NCI-H1930 (cell line): ENCODE results near the gene OPN3.
A peak's percentile ranks its signal among the peaks of the same experiment; 100 is the strongest.

Experiments used
- DNase-seq, 2 experiments: peaks; one replicate each; lab custom pipeline; 2025; lab: John Stamatoyannopoulos, UW

Gene OPN3

GRCh38 chr1:241645199-241645598 is 5.0 kb upstream of the OPN3 start:
- no peak for DNase-seq

DNA sequence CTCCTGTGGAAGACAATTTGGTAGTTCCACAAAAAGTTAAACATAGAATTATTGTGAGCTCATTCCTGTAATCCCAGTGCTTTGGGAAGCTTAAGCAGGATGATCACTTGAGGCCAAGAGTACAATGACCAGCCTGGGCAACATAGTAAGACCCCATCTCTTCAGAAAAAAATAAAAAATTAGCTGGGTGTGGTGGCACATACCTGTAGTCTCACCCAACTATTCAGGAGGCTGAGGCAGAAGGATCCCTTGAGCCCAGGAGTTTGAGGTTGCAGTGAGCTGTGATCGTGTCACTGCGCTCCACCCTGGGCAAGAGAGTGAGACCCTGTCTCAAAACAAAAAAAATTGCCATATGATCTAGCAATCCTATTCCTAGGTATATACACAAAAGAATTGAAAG is 4.1 kb upstream of the OPN3 start:
- no peak for DNase-seq

- no peak for DNase-seq
Measured at GRCh38 chr1:241642593-241642944, 2.4 kb upstream of the OPN3 start.

DNA sequence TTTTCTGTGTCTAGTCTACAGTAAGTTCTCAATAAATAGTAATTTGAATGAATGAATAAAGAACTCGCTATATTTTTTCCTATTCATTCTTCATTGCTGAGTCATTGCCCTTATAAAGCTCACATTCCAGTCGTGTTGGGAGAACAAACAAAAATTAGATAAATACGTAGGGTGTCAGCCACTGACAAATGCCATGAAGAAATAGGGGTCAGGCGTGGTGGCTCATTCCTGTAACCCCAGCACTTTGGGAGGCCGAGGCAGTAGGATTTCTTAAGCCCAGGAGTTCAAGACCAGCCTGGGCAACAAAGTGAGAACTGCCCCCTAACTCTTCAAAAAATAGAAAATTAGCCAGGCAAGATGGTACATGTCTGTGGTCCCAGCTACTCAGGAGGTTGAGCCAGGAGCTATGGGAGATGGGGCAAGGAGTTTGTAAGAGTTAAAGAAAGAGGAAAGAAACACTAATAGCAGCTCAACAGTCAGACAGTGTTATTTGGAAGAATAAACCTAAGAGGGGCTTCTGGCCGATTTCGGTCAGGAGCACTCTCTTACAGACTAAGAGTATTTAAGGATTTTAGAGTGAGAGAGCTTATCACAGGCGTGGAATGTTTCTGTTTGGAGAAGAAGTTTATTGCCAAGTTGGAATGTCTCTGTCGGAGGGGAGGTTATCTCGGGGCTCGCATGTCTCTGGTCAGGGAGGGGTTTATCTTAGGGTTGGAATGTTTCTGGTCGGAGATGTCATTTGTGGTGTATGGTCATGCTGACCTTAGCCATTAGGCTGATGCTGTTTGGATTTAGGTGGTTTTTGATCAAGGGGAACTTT is 1.8 kb upstream of the OPN3 start:
- no peak for DNase-seq

GRCh38 chr1:241640867-241641622 is 876 bp upstream of the OPN3 start:
- no peak for DNase-seq

DNA sequence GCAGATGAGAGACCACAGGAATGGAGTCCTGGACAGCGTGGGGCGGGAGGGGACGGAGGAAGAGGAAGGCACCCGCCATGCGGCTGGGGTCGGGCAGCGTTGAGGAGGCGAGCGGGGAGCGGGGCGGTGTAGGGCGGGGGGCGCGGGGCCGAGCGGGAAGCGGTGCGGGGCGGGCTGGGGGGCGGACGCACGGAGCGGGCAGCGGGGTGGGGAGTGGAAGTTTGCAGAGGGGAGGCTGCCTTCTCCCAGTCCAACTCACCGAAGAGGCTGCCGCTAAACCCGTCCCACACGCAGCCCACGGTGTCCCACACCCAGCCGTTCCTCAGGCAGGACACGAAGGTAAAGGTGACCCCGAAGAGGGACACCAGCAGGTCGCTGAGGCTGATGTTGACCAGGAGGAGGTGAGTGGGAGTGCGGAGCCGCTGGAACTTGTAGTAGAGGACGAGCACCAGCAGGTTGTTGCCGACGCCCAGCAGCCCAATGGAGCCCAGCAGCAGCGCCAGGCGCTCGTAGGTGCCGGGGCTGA is 483 bp downstream of the OPN3 start:
- DNase-seq: peak; percentile 27 to 57

DNA sequence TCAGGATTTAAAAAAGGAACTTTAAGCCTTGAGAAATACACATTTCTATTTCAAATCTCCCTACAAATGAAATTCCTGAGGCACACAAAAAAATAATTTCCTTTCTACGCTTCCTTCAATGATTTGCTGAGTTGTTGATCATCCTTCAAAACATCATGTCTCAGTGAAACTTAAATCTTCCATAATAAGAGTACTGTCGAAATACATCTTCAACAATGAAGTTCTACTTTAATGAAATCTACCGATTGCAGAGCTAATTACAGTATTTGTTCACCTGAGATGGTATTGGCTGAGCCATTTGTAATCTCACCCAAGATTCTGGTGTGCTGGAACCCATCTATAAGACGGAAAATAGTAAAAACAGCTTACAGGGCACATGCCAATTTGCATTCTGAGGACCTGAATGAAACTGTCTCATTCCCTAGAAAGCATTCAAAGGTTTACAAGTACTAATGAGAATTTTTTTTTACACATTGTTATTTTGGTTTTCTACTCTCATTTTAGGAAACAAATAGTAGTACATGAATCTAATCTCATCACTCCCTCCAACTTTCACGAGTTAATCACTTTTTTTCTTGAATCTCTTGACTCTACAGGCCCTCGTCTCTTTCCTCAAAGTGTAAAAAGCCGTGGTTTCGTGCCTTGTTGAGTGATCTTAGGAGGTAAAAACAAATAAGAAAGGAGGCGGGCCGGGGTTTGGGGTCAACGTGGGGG is 1.1 kb downstream of the OPN3 start:
- no peak for DNase-seq

DNA sequence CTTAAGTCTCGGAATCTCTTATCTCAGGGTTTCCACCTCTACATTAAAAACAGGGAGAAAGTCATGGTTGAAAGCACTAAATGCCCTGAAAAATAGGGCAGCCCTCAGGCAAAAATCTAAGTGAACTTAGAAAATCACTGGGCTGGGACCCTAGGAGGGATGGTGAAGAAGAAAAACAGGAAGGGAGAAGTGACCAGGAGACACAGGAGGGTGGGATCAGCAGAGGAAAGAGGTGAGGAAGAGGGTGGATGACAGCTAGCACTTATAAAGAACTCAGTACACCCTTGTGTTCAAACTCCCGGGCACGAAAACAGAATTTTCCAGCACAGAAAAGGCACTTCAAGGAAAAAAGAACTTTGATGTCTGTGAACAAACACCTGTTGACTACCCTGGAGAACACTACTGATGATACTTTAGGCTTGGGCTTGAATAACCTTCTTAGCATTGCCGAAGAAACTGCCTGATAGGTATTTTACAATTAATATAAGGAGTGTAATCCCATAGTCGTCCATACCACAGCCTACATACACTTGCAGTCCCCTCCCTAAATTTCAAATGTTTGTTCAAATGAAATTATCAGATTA is 2.0 kb downstream of the OPN3 start:
- DNase-seq: no peak

- no peak for DNase-seq
Measured at GRCh38 chr1:241637604-241638003, 2.6 kb downstream of the OPN3 start.

GRCh38 chr1:241637046-241637590 is 3.1 kb downstream of the OPN3 start:
- no peak for DNase-seq

- no peak for DNase-seq
Measured at GRCh38 chr1:241636291-241636690, 3.9 kb downstream of the OPN3 start.

- DNase-seq: no peak
Measured at GRCh38 chr1:241635556-241636152, 4.5 kb downstream of the OPN3 start.

DNA sequence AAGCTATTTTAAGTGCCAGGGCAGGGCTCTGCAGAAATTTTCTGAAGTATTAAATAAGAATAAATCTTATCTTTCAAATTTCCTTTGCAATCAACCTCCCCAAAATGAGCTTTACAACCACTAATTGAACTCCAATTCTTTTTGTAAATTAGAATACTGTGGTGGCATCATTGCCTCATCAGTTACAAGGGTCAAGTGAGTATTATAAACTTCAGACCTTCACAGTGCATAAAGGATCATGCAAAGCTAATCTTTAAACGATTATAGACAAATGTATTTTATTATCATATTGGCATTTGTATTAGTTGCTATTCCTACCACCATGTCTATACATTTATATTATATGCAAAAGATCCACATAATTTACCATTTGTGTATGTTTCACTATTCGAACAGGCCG is 7.2 kb downstream of the OPN3 start:
- DNase-seq: no peak

DNA sequence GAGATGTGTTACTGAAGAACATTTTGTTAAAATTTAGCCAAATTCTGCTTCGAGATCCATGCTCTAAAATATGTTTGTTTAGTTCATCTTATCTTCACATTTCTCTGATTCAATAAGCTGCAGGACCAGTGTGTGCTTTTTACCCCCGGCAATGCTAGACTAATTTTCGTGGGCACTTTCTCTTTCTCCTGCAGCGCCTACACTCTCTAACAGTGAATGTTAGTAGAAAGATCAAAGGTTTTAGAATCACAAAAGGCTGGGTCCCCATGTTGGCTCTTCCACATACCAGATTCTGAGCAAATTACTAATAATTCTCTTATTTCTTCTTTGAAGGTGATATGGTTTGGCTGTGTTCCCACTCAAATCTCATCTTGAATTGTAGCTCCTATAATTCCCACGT is 8.5 kb downstream of the OPN3 start:
- no peak for DNase-seq

- DNase-seq: no peak
Measured at GRCh38 chr1:241630899-241631298, 9.3 kb downstream of the OPN3 start.

DNA sequence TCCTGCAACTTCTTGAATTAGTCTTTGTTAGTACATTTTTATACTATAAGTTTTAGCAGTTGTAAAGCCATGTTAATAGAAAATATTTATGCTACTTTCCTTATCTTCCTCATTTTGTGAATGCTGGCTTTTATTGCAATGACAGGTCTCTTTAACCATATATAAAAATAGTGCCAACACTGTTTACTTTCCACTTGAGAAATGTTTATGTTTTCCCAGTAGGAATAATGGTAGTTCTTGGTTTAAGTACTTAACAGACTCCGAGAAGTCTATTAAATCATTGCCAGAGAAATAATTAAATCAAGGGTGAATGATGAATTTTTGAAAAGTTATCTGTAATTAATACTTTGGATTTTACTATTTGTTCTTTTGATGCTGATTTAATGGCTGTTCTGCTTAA is 9.7 kb downstream of the OPN3 start:
- no peak for DNase-seq

DNA sequence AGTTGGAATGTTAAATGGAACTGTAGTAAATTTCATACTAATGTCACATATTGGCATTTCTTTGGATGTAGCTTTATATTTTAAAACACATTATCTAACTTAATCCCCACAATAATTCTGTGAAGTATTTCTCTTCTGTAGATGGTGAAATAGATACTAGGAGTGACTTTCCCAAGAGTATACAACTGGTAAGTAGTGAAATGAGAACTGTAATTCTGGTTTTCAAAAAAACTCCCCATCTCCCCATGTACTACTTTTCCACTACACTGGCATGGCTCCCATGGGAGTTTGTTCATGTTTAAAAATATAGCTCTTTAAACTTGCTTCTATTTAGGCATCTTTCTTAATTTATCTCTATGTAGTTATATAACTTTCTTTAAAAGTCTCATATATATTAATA is 10.2 kb downstream of the OPN3 start:
- no peak for DNase-seq

- peak in 1 of 2 experiments; percentile 17 for DNase-seq
Measured at GRCh38 chr1:241627453-241628259, 12.5 kb downstream of the OPN3 start.

DNA sequence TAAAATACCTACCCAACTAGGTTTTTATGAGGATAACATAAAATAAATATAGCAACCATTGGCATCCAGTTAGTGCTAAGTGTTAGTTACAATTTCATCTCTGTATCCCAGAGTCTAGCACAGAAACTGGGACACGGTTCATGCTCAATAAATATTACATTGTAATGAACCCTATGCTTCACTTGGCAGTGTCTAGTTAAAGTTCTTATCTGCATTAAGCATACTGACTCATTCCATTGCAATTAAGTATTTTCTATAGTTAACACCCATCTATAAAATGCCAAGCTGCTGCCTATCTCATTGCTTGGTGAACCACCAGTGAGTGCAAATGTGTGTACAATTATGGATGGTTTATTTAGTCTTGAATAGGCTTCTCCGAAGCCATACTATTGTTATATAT is 15.2 kb downstream of the OPN3 start:
- no peak for DNase-seq

GRCh38 chr1:241622669-241623068 is 17.5 kb downstream of the OPN3 start:
- no peak for DNase-seq

- no peak for DNase-seq
Measured at GRCh38 chr1:241617426-241617825, 22.7 kb downstream of the OPN3 start.
